HEK293T (cell line): ENCODE measurements around the gene GFRA1.

ENCODE experiments used
- FOXK2 ChIP-seq: fragments of 450-650 bp; IDR thresholded peaks from 2 replicates; pipeline ENCODE4 v1.6.1; 2016; ENCODE audit warnings: mild to moderate bottlenecking
- FOXM1 ChIP-seq: fragments of 450-650 bp; IDR thresholded peaks from 2 replicates; pipeline ENCODE4 v1.6.1; 2017; ENCODE audit warnings: mild to moderate bottlenecking, borderline replicate concordance

DNA sequence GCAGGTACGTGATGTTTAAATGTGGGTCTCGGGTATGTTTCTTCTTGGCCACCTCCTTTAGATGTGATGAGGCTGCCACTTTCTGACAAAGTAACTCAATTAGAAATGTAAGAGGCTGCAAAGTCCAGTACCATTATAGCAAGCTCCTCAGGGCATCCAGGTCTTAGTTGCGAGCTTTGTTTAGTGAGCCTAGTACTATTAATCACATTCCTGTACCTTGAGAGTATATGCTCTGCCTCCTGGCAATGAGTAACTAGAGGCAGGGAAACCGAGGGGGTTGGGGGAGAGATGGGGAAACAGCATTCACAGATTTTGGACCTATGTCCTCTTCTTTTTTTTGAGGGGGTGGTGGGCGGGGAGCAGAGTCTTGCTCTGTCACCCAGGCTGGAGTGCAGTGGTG is 131.8 kb downstream of the GFRA1 start:
- TF ChIP-seq FOXM1 (no peak), FOXK2 (no peak)
